ENCODE data around the gene NSMCE1. TPM values are rescaled to one million over a fixed set of nuclear protein-coding genes. Genes with fewer than 3 reads are reported as not detected.

Gene NSMCE1
- total RNA-seq, 1 experiment from 2014 or later, result 19.3 TPM

- H3K36me3 Mint-ChIP-seq (ENCODE audit: insufficient read depth in 1 of 3, low read depth in 3 of 3), result no peaks in the 10 kb centered on the region
- peaks cover 1% of the 10 kb centered on the region; the same call in 1 of the 2 replicates for H3K27me3 Mint-ChIP-seq (ENCODE audit: low read depth)
- H4K91ac ChIP-seq (ENCODE audit: insufficient read length, low read depth, low read length), result no peak overlapping the region
- H2AFZ ChIP-seq (ENCODE audit: low read length), result no peak overlapping the region
- no peak overlapping the region for H3K23ac ChIP-seq (ENCODE audit: insufficient read length, low read depth, low read length)
- H3K9me3 Mint-ChIP-seq, result no peaks in the 10 kb centered on the region
- H3K4me1 ChIP-seq (ENCODE audit: insufficient read depth, low read length), result peaks cover under 1% of the 10 kb centered on the region; the same call in 1 of the 2 replicates
- no peak overlapping the region for H4K5ac ChIP-seq (ENCODE audit: insufficient read length, low read depth, low read length)
- H2BK20ac ChIP-seq (ENCODE audit: low read depth, low read length, poor library complexity, severe bottlenecking), result no peak overlapping the region
- no peak overlapping the region for H4K8ac ChIP-seq (replicated peaks; ENCODE audit: insufficient read length, low read depth, low read length)
- H3K56ac ChIP-seq (ENCODE audit: insufficient read length, low read depth, low read length), result no peak overlapping the region
- H3K27ac ChIP-seq (ENCODE audit: insufficient read length, low read depth, low read length), result no peak overlapping the region
- no peak overlapping the region; a peak in 1 of 5 replicates for H3K4me3 Mint-ChIP-seq
- no peaks in the 10 kb centered on the region for H3K79me2 ChIP-seq (ENCODE audit: insufficient read depth, low read length)
- TF ChIP-seq CTCF (conservative IDR thresholded peaks at IDR 0.05), result no peak
- no peak overlapping the region for H3K18ac ChIP-seq (ENCODE audit: insufficient read length, low read depth, low read length)
- H2AK5ac ChIP-seq (ENCODE audit: insufficient read length, low read length), result no peak overlapping the region
- no peaks in the 10 kb centered on the region for H3K79me1 ChIP-seq (ENCODE audit: insufficient read depth, low read depth, low read length, poor library complexity, severe bottlenecking)
- no CpG with 5 or more reads among the region's 16 CpGs for WGBS (ENCODE audit: extremely low coverage, insufficient read length, low lambda C conversion rate)
- no peak overlapping the region for H3K4me2 ChIP-seq (ENCODE audit: insufficient read depth, insufficient read length, low read length)
- H3K23me2 ChIP-seq (ENCODE audit: insufficient read length, low read depth, low read length, poor library complexity, severe bottlenecking), result no peaks in the 10 kb centered on the region
- H3K9me3 ChIP-seq (ENCODE audit: control insufficient read depth, low read depth, low read length), result no peaks in the 10 kb centered on the region
- DNase-seq, result no peak
- H2BK12ac ChIP-seq (ENCODE audit: insufficient read length, low read depth, low read length), result no peak overlapping the region
- H3K9ac ChIP-seq (ENCODE audit: extremely low read depth, insufficient read length, low read length), result no peak overlapping the region
- H3K4ac ChIP-seq (ENCODE audit: low read depth, low read length), result no peak overlapping the region
- H3K4me1 Mint-ChIP-seq, result peaks cover 17 to 29% of the 10 kb centered on the region in 2 experiments
- H2BK15ac ChIP-seq (ENCODE audit: low read depth, low read length), result no peak overlapping the region
- H3K14ac ChIP-seq (ENCODE audit: insufficient read depth, low read length), result no peak overlapping the region; the same call in 1 of the 2 replicates
- peak overlapping the region in 2 of 3 experiments; percentile 71 to 89; a peak in 3 of 7 replicates for H3K27ac Mint-ChIP-seq
- H3T11ph ChIP-seq (ENCODE audit: low read length), result no peak overlapping the region
- no peaks in the 10 kb centered on the region for H3K27me3 ChIP-seq (ENCODE audit: insufficient read depth, low read length)
- H2BK5ac ChIP-seq (ENCODE audit: insufficient read length, low read length), result no peak overlapping the region
- H2BK120ac ChIP-seq (ENCODE audit: low read depth, low read length, poor library complexity, severe bottlenecking), result no peak overlapping the region
- H4K20me1 ChIP-seq (ENCODE audit: control insufficient read depth, insufficient read depth, insufficient read length), result no peaks in the 10 kb centered on the region
Measured at GRCh38 chr16:27238016-27238587, 30.5 kb downstream of the NSMCE1 start.

Measured in H9 (cell line).